ENCODE results near the gene PPP1R16B.

The PPP1R16B gene

DNA sequence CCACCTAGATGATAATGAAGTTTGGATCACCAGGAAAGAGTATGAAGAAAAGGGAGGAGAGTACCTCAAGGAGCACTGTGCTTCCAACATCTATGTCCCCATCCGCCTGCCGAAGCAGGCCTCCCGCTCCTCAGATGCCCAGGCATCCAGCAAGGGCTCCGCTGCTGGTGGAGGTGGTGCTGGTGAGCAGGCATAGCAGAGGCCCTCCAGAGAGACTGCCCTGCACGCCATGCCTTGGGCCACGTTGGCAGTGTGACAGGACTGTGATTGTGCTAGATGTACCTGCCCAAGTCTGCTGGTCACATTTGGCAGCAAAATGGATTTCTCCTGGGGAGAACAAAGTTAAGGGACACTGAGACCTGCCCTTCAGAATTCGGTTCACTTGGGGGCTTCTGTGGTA lies 33.9 kb upstream of the PPP1R16B start:
- Histone ChIP-seq H3K27ac (no peak overlapping the region), H3K27me3 (replicated peaks) (no peaks in the 10 kb centered on the region), H3K36me3 (replicated peaks) (peaks cover 16% of the 10 kb centered on the region), H3K4me3 (ENCODE audit: low read depth, low read length) (no peak overlapping the region)
- no peak for DNase-seq
- in situ Hi-C loops (cut with HindIII; ENCODE audit: low pct_ligation_motif_present, low sequenced_read_pairs), result no loop called here
- TF ChIP-seq, protein P1, sequence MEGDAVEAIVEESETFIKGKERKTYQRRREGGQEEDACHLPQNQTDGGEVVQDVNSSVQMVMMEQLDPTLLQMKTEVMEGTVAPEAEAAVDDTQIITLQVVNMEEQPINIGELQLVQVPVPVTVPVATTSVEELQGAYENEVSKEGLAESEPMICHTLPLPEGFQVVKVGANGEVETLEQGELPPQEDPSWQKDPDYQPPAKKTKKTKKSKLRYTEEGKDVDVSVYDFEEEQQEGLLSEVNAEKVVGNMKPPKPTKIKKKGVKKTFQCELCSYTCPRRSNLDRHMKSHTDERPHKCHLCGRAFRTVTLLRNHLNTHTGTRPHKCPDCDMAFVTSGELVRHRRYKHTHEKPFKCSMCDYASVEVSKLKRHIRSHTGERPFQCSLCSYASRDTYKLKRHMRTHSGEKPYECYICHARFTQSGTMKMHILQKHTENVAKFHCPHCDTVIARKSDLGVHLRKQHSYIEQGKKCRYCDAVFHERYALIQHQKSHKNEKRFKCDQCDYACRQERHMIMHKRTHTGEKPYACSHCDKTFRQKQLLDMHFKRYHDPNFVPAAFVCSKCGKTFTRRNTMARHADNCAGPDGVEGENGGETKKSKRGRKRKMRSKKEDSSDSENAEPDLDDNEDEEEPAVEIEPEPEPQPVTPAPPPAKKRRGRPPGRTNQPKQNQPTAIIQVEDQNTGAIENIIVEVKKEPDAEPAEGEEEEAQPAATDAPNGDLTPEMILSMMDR (IDR thresholded peaks at IDR 0.05; ENCODE audit: low read depth, low read length, missing control alignments), result no peak

DNA sequence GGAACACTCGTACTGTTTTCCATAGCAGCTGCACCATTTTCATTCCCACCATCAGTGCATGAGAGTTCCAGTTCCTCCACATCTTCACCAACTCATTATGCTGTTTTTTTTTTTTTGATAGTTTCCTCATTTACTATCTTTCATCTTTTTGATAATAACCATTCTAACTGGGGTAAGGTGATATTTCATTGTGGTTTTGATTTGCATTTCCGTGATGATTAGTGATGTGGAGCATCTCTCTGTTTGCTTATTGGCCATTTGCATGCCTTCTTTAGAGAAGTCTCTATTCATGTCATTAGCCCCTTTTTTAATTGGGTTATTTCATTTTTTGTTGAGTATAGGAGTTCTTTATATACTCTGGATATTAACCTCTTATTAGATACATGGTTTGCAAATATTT lies 31.3 kb upstream of the PPP1R16B start:
- DNase-seq, result no peak
- H3K36me3 ChIP-seq (replicated peaks), result peaks cover 4% of the 10 kb centered on the region
- in situ Hi-C loops (cut with HindIII; ENCODE audit: low pct_ligation_motif_present, low sequenced_read_pairs), result no loop called here
- TF ChIP-seq, protein P1 (IDR thresholded peaks at IDR 0.05; ENCODE audit: low read depth, low read length, missing control alignments), result no peak
- H3K4me3 ChIP-seq (ENCODE audit: low read depth, low read length), result no peak overlapping the region
- no peaks in the 10 kb centered on the region for H3K27me3 ChIP-seq (replicated peaks)
- H3K27ac ChIP-seq, result no peak overlapping the region

GRCh38 chr20:38776363-38776762 lies 29.1 kb upstream of the PPP1R16B start:
- Histone ChIP-seq H3K27ac (no peak overlapping the region), H3K36me3 (replicated peaks) (peaks cover 4% of the 10 kb centered on the region), H3K27me3 (replicated peaks) (no peaks in the 10 kb centered on the region), H3K4me3 (ENCODE audit: low read depth, low read length) (no peak overlapping the region)
- DNase-seq, result no peak
- TF ChIP-seq, protein P1 (IDR thresholded peaks at IDR 0.05; ENCODE audit: low read depth, low read length, missing control alignments), result no peak
- in situ Hi-C loops (cut with HindIII; ENCODE audit: low pct_ligation_motif_present, low sequenced_read_pairs), result no loop called here

GRCh38 chr20:38779247-38780097 lies 26.0 kb upstream of the PPP1R16B start:
- Histone ChIP-seq H3K27ac (no peak overlapping the region), H3K36me3 (replicated peaks) (no peaks in the 10 kb centered on the region), H3K27me3 (replicated peaks) (no peaks in the 10 kb centered on the region), H3K4me3 (ENCODE audit: low read depth, low read length) (no peak overlapping the region)
- in situ Hi-C loops (cut with HindIII; ENCODE audit: low pct_ligation_motif_present, low sequenced_read_pairs), result no loop called here
- no peak for DNase-seq
- TF ChIP-seq, protein P1 (IDR thresholded peaks at IDR 0.05; ENCODE audit: low read depth, low read length, missing control alignments), result no peak

DNA sequence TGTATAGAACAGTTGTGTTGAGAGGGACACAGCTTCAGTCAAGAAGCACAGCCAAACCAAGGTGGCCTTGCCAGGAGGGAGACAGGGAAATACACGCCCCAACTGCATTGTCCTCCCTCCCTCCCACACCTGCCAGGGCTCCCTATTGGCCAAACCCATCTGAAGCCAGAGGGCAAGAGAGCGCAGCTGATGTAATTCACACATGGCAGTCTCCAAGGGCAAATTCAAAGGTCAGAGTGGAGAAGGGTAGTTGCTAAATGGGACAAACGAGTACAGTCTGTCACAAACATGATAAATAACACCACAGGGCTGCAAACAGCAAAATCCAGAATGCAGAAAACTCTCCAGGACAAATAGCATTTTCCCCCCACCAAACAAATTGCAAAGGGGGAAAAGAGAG lies 23.2 kb upstream of the PPP1R16B start:
- in situ Hi-C loops (cut with HindIII; ENCODE audit: low pct_ligation_motif_present, low sequenced_read_pairs), result no loop called here
- no peaks in the 10 kb centered on the region for H3K27me3 ChIP-seq (replicated peaks)
- no peak for DNase-seq
- no peaks in the 10 kb centered on the region for H3K36me3 ChIP-seq (replicated peaks)
- no peak overlapping the region for H3K4me3 ChIP-seq (ENCODE audit: low read depth, low read length)
- TF ChIP-seq, protein P1 (IDR thresholded peaks at IDR 0.05; ENCODE audit: low read depth, low read length, missing control alignments), result no peak
- no peak overlapping the region for H3K27ac ChIP-seq

- Histone ChIP-seq H3K36me3 (replicated peaks) (no peaks in the 10 kb centered on the region), H3K27ac (no peak overlapping the region), H3K27me3 (replicated peaks) (no peaks in the 10 kb centered on the region), H3K4me3 (ENCODE audit: low read depth, low read length) (no peak overlapping the region)
- in situ Hi-C loops (cut with HindIII; ENCODE audit: low pct_ligation_motif_present, low sequenced_read_pairs), result no loop called here
- TF ChIP-seq, protein P1 (IDR thresholded peaks at IDR 0.05; ENCODE audit: low read depth, low read length, missing control alignments), result no peak
- DNase-seq, result no peak
These were observed 17.6 kb upstream of the PPP1R16B start for GRCh38 chr20:38787870-38788269.

Measured in brain microvascular endothelial cell (primary cell).